ENCODE measurements around the gene POU3F3. TPM values are rescaled to one million over a fixed set of nuclear protein-coding genes. Genes with fewer than 3 reads are reported as not detected.

Gene POU3F3
- total RNA-seq, 1 experiment from 2014 or later, result 0.36 TPM

GRCh38 chr2:104858006-104858978, 4.4 kb downstream of the POU3F3 start:
- BruUV-seq (replicated peaks), result no TSS peak
- H3K36me3 ChIP-seq (ENCODE audit: control insufficient read depth, insufficient read depth, low read length), result no peaks in the 10 kb centered on the region
- no peaks in the 10 kb centered on the region for H3K9me3 ChIP-seq (ENCODE audit: control insufficient read depth, insufficient read depth, low read depth, low read length)
- ATAC-seq (no peak), DNase-seq (ENCODE audit: low read depth, low spot score) (no peak)
- H3K4me3 ChIP-seq (ENCODE audit: low read depth in 2 of 2, low read length in 2 of 2), result no peak overlapping the region
- in situ Hi-C loops (cut with HindIII; ENCODE audit: low pct_unique_long_range_greater_than_20kb, low sequenced_read_pairs) (no loop called here), intact Hi-C loops (cut with micrococcal nuclease; ENCODE audit: unreplicated experiment) (no loop called here)
- CTCF ChIA-PET, result no interaction called here
- POLR2A ChIA-PET, result no interaction called here
- peaks cover 6% of the 10 kb centered on the region for H3K27me3 ChIP-seq (ENCODE audit: control insufficient read depth, insufficient read depth, low read length)
- TF ChIP-seq POLR2AphosphoS5 (IDR thresholded peaks at IDR 0.05; ENCODE audit: low read depth, low read length) (no peak), CTCF (IDR thresholded peaks at IDR 0.05) (no peak), TCF7L2 (IDR thresholded peaks at IDR 0.05; ENCODE audit: low read depth, low read length) (no peak), SIN3A (IDR thresholded peaks at IDR 0.05; ENCODE audit: borderline replicate concordance, insufficient read depth, low read depth, low read length) (no peak)
- TF ChIP-seq, protein P1, sequence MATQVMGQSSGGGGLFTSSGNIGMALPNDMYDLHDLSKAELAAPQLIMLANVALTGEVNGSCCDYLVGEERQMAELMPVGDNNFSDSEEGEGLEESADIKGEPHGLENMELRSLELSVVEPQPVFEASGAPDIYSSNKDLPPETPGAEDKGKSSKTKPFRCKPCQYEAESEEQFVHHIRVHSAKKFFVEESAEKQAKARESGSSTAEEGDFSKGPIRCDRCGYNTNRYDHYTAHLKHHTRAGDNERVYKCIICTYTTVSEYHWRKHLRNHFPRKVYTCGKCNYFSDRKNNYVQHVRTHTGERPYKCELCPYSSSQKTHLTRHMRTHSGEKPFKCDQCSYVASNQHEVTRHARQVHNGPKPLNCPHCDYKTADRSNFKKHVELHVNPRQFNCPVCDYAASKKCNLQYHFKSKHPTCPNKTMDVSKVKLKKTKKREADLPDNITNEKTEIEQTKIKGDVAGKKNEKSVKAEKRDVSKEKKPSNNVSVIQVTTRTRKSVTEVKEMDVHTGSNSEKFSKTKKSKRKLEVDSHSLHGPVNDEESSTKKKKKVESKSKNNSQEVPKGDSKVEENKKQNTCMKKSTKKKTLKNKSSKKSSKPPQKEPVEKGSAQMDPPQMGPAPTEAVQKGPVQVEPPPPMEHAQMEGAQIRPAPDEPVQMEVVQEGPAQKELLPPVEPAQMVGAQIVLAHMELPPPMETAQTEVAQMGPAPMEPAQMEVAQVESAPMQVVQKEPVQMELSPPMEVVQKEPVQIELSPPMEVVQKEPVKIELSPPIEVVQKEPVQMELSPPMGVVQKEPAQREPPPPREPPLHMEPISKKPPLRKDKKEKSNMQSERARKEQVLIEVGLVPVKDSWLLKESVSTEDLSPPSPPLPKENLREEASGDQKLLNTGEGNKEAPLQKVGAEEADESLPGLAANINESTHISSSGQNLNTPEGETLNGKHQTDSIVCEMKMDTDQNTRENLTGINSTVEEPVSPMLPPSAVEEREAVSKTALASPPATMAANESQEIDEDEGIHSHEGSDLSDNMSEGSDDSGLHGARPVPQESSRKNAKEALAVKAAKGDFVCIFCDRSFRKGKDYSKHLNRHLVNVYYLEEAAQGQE (IDR thresholded peaks at IDR 0.05; ENCODE audit: insufficient read depth in 1 of 2, low read depth in 2 of 2, low read length in 1 of 2), result no peak
- H3K27ac ChIP-seq (ENCODE audit: low read length), result no peak overlapping the region
- H3K4me1 ChIP-seq (ENCODE audit: control insufficient read depth, insufficient read depth, low read length), result no peaks in the 10 kb centered on the region

GRCh38 chr2:104859291-104859765, 5.4 kb downstream of the POU3F3 start:
- H3K4me1 ChIP-seq (ENCODE audit: control insufficient read depth, insufficient read depth, low read length), result no peaks in the 10 kb centered on the region
- H3K9me3 ChIP-seq (ENCODE audit: control insufficient read depth, insufficient read depth, low read depth, low read length), result no peaks in the 10 kb centered on the region
- H3K27me3 ChIP-seq (ENCODE audit: control insufficient read depth, insufficient read depth, low read length), result peaks cover 4% of the 10 kb centered on the region
- H3K4me3 ChIP-seq (ENCODE audit: low read depth in 2 of 2, low read length in 2 of 2), result no peak overlapping the region
- in situ Hi-C loops (cut with HindIII; ENCODE audit: low pct_unique_long_range_greater_than_20kb, low sequenced_read_pairs), result no loop called here
- no peak overlapping the region for H3K27ac ChIP-seq (ENCODE audit: low read length)
- BruUV-seq (replicated peaks), result no TSS peak
- no peak for ATAC-seq
- intact Hi-C loops (cut with micrococcal nuclease; ENCODE audit: unreplicated experiment), result no loop called here
- TF ChIP-seq TCF7L2 (IDR thresholded peaks at IDR 0.05; ENCODE audit: low read depth, low read length), result no peak
- no peaks in the 10 kb centered on the region for H3K36me3 ChIP-seq (ENCODE audit: control insufficient read depth, insufficient read depth, low read length)
- no peak for DNase-seq (ENCODE audit: low read depth, low spot score)
- ChIA-PET POLR2A (no interaction called here), CTCF (no interaction called here)

Data from Panc1 (cell line).